NCI-H1105 (cell line): ENCODE data around the gene TKFC.
"Not testable (repeated sequence)": the region's sequence is repeated elsewhere in the genome, so short reads cannot be mapped to it uniquely, and the experiment has no call there.

Experiments used
- DNase-seq: peaks from one replicate; lab custom pipeline; 2025; lab: John Stamatoyannopoulos, UW

The TKFC gene

GRCh38 chr11:61368646-61369045, 35.6 kb downstream of the TKFC start:
- DNase-seq = no peak

GRCh38 chr11:61369372-61370348, 36.6 kb downstream of the TKFC start:
- DNase-seq = no peak

GRCh38 chr11:61370349-61371005, 37.4 kb downstream of the TKFC start:
- no peak for DNase-seq

GRCh38 chr11:61372659-61373420, 39.8 kb downstream of the TKFC start:
- DNase-seq = no peak

GRCh38 chr11:61375761-61376108, 42.7 kb downstream of the TKFC start:
- DNase-seq = no peak

- no peak for DNase-seq
These were observed 44.6 kb downstream of the TKFC start for GRCh38 chr11:61377461-61378160.

GRCh38 chr11:61378713-61379313, 45.8 kb downstream of the TKFC start:
- DNase-seq = no peak

- DNase-seq = no peak
These were observed 47.9 kb downstream of the TKFC start for GRCh38 chr11:61380884-61381283.

GRCh38 chr11:61383859-61384258, 50.8 kb downstream of the TKFC start:
- DNase-seq = not testable (repeated sequence)

- no peak for DNase-seq
These were observed 51.5 kb downstream of the TKFC start for GRCh38 chr11:61384271-61385242.

GRCh38 chr11:61390161-61390560, 57.1 kb downstream of the TKFC start:
- DNase-seq = no peak

GRCh38 chr11:61392981-61393595, 60.1 kb downstream of the TKFC start:
- no peak for DNase-seq
